ENCODE data around the gene AUTS2.
"Not testable (repeated sequence)": the region's sequence is repeated elsewhere in the genome, so short reads cannot be mapped to it uniquely, and the experiment has no call there.

The AUTS2 gene

GRCh38 chr7:70356787-70357328 lies 758.6 kb downstream of the AUTS2 start:
- peak in 1 of 3 experiments; percentile 12 for DNase-seq

GRCh38 chr7:70360557-70360956 lies 762.3 kb downstream of the AUTS2 start:
- no peak for DNase-seq

- DNase-seq: no peak
These were observed 763.5 kb downstream of the AUTS2 start for GRCh38 chr7:70361821-70362220.

- not testable (repeated sequence) for DNase-seq
These were observed 766.1 kb downstream of the AUTS2 start for GRCh38 chr7:70364393-70364792.

- peak in 1 of 3 experiments; percentile 40 for DNase-seq
These were observed 773.4 kb downstream of the AUTS2 start for GRCh38 chr7:70371652-70372051.

- peak in 2 of 3 experiments; percentile 25 to 75 for DNase-seq
These were observed 774.7 kb downstream of the AUTS2 start for GRCh38 chr7:70372768-70373515.

GRCh38 chr7:70374772-70375533 lies 776.7 kb downstream of the AUTS2 start:
- DNase-seq: no peak

GRCh38 chr7:70376561-70377031 lies 778.3 kb downstream of the AUTS2 start:
- peak in 2 of 3 experiments; percentile 85 to 99 for DNase-seq

GRCh38 chr7:70377957-70378356 lies 779.7 kb downstream of the AUTS2 start:
- DNase-seq: no peak

GRCh38 chr7:70379210-70379609 lies 780.9 kb downstream of the AUTS2 start:
- no peak for DNase-seq

- DNase-seq: no peak
These were observed 782.2 kb downstream of the AUTS2 start for GRCh38 chr7:70380421-70381015.

- DNase-seq: peak in 1 of 3 experiments; percentile 19
These were observed 784.9 kb downstream of the AUTS2 start for GRCh38 chr7:70383066-70383782.

GRCh38 chr7:70384024-70384423 lies 785.7 kb downstream of the AUTS2 start:
- peak in 2 of 3 experiments; percentile 70 to 91 for DNase-seq

GRCh38 chr7:70384891-70385290 lies 786.6 kb downstream of the AUTS2 start:
- no peak for DNase-seq

- DNase-seq: no peak
These were observed 788.9 kb downstream of the AUTS2 start for GRCh38 chr7:70387217-70387616.

- no peak for DNase-seq
These were observed 791.4 kb downstream of the AUTS2 start for GRCh38 chr7:70389531-70390151.

GRCh38 chr7:70390251-70390650 lies 792.0 kb downstream of the AUTS2 start:
- DNase-seq: no peak

- no peak for DNase-seq
These were observed 794.1 kb downstream of the AUTS2 start for GRCh38 chr7:70392256-70392876.

- peak in 2 of 3 experiments; percentile 24 to 48 for DNase-seq
These were observed 794.7 kb downstream of the AUTS2 start for GRCh38 chr7:70392877-70393435.

GRCh38 chr7:70393956-70394355 lies 795.7 kb downstream of the AUTS2 start:
- no peak for DNase-seq

- DNase-seq: peak in 1 of 3 experiments; percentile 24
These were observed 802.6 kb downstream of the AUTS2 start for GRCh38 chr7:70400829-70401380.
